Astrocyte (in vitro differentiated cells and primary cell): ENCODE data around the gene KHDC1. TPM values are rescaled to one million over a fixed set of nuclear protein-coding genes. Genes with fewer than 3 reads are reported as not detected.

Experiments used
- DNase-seq: peaks from one replicate; pipeline ENCODE4 v3.0.0-alpha.2; 2010; ENCODE audit warnings: low read depth
- FAIRE-seq: peaks from 2 replicates; lab custom pipeline; 2011; peaks lifted over from hg19 to GRCh38; lab: Jason Lieb, UNC
- H2AFZ ChIP-seq: 2 replicates; pipeline ENCODE4 v1.6.0; 2012; ENCODE audit warnings: low read depth, low read length, inconsistent platforms
- H3K27ac ChIP-seq: 2 replicates; pipeline ENCODE4 v1.5.1; 2011; ENCODE audit warnings: low read depth, low read length, inconsistent platforms
- H3K27me3 ChIP-seq: 2 replicates; pipeline ENCODE4 v1.6.0; 2011; ENCODE audit warnings: low read length, inconsistent platforms; ENCODE audit not compliant: insufficient read depth
- H3K36me3 ChIP-seq: 2 replicates; pipeline ENCODE4 v1.5.1; 2011; ENCODE audit warnings: low read length, inconsistent platforms; ENCODE audit not compliant: insufficient read depth
- H3K4me1 ChIP-seq: 2 replicates; pipeline ENCODE4 v1.5.1; 2011; ENCODE audit warnings: low read length, inconsistent platforms; ENCODE audit not compliant: insufficient read depth
- H3K4me2 ChIP-seq: 2 replicates; pipeline ENCODE4 v1.6.0; 2012; ENCODE audit warnings: low read length, inconsistent platforms
- H3K4me3 ChIP-seq: 2 replicates; pipeline ENCODE4 v1.5.1; 2011; ENCODE audit warnings: low read depth, mild to moderate bottlenecking, low read length, inconsistent platforms; ENCODE audit not compliant: insufficient read depth
- H3K79me2 ChIP-seq: 2 replicates; pipeline ENCODE4 v1.6.0; 2012; ENCODE audit warnings: mild to moderate bottlenecking, low read length, inconsistent platforms; ENCODE audit not compliant: insufficient read depth
- H3K9ac ChIP-seq: 2 replicates; pipeline ENCODE4 v1.6.0; 2012; ENCODE audit warnings: mild to moderate bottlenecking, low read length, inconsistent platforms
- H3K9me3 ChIP-seq: 2 replicates; pipeline ENCODE4 v1.5.1; 2012; ENCODE audit warnings: low read depth, mild to moderate bottlenecking, low read length, inconsistent platforms; ENCODE audit not compliant: insufficient read depth
- H4K20me1 ChIP-seq: 2 replicates; pipeline ENCODE4 v1.6.0; 2012; ENCODE audit warnings: low read length, inconsistent platforms; ENCODE audit not compliant: insufficient read depth
- H3K27ac Mint-ChIP-seq: one replicate; pipeline ENCODE4 v1.8.0; 2021; ENCODE audit warnings: mild to moderate bottlenecking, mixed read lengths; ENCODE audit not compliant: unreplicated experiment
- H3K27me3 Mint-ChIP-seq: one replicate; pipeline ENCODE4 v1.8.0; 2021; ENCODE audit warnings: low read depth, mixed read lengths; ENCODE audit not compliant: unreplicated experiment
- H3K36me3 Mint-ChIP-seq: one replicate; pipeline ENCODE4 v1.8.0; 2021; ENCODE audit warnings: low read depth, mixed read lengths; ENCODE audit not compliant: unreplicated experiment
- H3K4me1 Mint-ChIP-seq: one replicate; pipeline ENCODE4 v1.8.0; 2021; ENCODE audit warnings: low read depth, mixed read lengths; ENCODE audit not compliant: unreplicated experiment
- H3K4me3 Mint-ChIP-seq: one replicate; pipeline ENCODE4 v1.8.0; 2021; ENCODE audit warnings: mild to moderate bottlenecking, moderate library complexity, mixed read lengths; ENCODE audit not compliant: unreplicated experiment
- H3K9me3 Mint-ChIP-seq: one replicate; pipeline ENCODE4 v1.8.0; 2021; ENCODE audit warnings: mild to moderate bottlenecking, mixed read lengths; ENCODE audit not compliant: unreplicated experiment
- EZH2 ChIP-seq: IDR thresholded peaks from 2 replicates; pipeline ENCODE4 v1.6.1; 2012; ENCODE audit warnings: mild to moderate bottlenecking, low read length, inconsistent platforms; ENCODE audit not compliant: insufficient read depth
- total RNA-seq: library from RNA; stranded (reverse); gene quantifications from 2 replicates; pipeline ENCODE4 v1.2.1, GENCODE V29; 2021
- TF ChIP-seq, protein P1 (sequence below): IDR thresholded peaks from 2 replicates; pipeline ENCODE4 v1.5.1; 2011; ENCODE audit warnings: low read depth, mild to moderate bottlenecking, inconsistent platforms, low read length, moderate library complexity; ENCODE audit not compliant: insufficient read depth

KHDC1 gene
- total RNA-seq, 1 donor from 2014 or later, result 2.9 TPM

DNA sequence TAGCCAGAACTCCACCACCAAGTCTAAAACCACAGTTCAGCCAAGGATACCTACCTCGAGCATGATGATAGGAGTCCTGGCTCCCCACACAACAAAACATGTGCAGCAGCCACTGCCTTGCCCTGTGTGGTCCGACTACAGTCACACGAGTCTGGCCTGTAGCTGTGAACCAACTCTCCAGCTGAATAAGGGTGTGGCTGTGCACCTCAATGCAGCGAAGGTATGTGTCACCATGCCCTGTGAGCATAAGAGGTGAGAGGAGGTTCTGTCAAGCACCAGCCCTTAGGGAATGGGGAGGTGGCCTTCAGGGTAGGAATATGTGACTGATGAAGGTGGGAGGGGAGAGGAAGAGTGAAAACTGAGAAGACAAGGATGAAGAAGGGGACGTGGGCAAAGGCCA, 21.0 kb downstream of the KHDC1 start:
- no peak for FAIRE-seq
- Histone ChIP-seq H3K4me2 (no peak overlapping the region), H3K4me1 (no peaks in the 10 kb centered on the region), H3K27ac (no peak overlapping the region), H3K79me2 (no peaks in the 10 kb centered on the region), H2AFZ (no peak overlapping the region), H3K9me3 (no peaks in the 10 kb centered on the region), H3K27me3 (no peaks in the 10 kb centered on the region), H3K36me3 (no peaks in the 10 kb centered on the region), H3K9ac (no peak overlapping the region), H4K20me1 (no peaks in the 10 kb centered on the region), H3K4me3 (no peak overlapping the region)
- Mint-ChIP-seq H3K4me1 (no peaks in the 10 kb centered on the region), H3K4me3 (no peak overlapping the region), H3K27me3 (peaks cover 3% of the 10 kb centered on the region), H3K9me3 (no peaks in the 10 kb centered on the region), H3K27ac (no peak overlapping the region), H3K36me3 (peaks cover 3% of the 10 kb centered on the region)
- DNase-seq, result no peak
- TF ChIP-seq EZH2, result no peak
- TF ChIP-seq, protein P1, sequence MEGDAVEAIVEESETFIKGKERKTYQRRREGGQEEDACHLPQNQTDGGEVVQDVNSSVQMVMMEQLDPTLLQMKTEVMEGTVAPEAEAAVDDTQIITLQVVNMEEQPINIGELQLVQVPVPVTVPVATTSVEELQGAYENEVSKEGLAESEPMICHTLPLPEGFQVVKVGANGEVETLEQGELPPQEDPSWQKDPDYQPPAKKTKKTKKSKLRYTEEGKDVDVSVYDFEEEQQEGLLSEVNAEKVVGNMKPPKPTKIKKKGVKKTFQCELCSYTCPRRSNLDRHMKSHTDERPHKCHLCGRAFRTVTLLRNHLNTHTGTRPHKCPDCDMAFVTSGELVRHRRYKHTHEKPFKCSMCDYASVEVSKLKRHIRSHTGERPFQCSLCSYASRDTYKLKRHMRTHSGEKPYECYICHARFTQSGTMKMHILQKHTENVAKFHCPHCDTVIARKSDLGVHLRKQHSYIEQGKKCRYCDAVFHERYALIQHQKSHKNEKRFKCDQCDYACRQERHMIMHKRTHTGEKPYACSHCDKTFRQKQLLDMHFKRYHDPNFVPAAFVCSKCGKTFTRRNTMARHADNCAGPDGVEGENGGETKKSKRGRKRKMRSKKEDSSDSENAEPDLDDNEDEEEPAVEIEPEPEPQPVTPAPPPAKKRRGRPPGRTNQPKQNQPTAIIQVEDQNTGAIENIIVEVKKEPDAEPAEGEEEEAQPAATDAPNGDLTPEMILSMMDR, result no peak

DNA sequence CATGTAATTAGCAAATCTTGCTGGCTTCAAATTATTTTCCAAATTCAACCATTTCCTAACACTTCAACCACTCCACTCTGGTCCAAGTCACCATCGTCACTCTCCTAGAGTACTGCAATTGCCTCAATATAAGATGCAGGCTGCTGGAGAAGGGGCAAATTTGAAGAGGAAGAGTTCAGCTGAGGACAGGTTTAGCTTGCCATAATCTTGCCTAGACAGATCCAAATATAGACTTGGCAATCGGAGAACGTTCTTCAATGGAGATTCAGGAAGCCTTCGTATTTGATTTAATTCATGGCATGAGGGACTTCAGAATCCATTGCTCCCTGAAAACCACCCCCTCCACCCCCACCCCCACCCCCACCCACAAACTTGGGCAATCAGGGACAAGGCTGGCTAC, 22.3 kb downstream of the KHDC1 start:
- Mint-ChIP-seq H3K27ac (no peak overlapping the region), H3K9me3 (no peaks in the 10 kb centered on the region), H3K4me3 (no peak overlapping the region), H3K4me1 (no peaks in the 10 kb centered on the region), H3K36me3 (peaks cover 3% of the 10 kb centered on the region), H3K27me3 (peaks cover 3% of the 10 kb centered on the region)
- no peaks in the 10 kb centered on the region for H3K9me3 ChIP-seq
- TF ChIP-seq, protein P1, result no peak
- TF ChIP-seq EZH2, result no peak
- no peak overlapping the region for H3K27ac ChIP-seq
- H3K36me3 ChIP-seq, result no peaks in the 10 kb centered on the region
- no peak for DNase-seq
- no peaks in the 10 kb centered on the region for H3K79me2 ChIP-seq
- no peak overlapping the region for H3K4me3 ChIP-seq
- no peak overlapping the region for H3K4me2 ChIP-seq
- H3K27me3 ChIP-seq, result no peaks in the 10 kb centered on the region
- H4K20me1 ChIP-seq, result no peaks in the 10 kb centered on the region
- no peak for FAIRE-seq
- no peaks in the 10 kb centered on the region for H3K4me1 ChIP-seq
- H3K9ac ChIP-seq, result no peak overlapping the region
- no peak overlapping the region for H2AFZ ChIP-seq

DNA sequence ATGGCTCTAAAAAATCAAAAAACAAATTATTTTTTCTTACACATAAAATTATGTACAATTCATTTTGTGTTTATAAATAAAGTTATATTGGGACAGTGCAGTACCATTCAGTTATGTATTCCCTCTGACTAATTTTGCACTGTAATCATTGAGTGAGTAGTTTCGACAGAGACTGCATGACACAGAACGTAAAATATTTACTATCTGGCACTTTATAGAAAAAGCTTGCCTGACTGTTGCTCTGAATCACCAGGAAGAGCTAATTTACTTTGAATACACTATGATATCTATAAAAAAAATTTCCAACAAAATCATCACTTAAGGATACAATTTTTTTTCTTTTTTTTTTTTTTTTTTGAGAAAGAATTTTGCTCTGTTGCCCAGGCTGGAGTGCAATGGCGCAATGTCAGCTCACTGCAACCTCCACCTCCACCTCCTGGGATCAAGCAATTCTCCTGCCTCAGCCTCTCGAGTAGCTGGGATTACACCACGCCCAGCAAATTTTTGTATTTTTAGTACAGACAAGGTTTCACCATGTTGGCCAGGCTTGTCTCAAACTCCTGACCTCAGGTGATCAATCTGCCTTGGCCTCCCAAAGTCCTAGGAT, 26.7 kb downstream of the KHDC1 start:
- no peaks in the 10 kb centered on the region for H3K9me3 ChIP-seq
- H3K27ac ChIP-seq, result no peak overlapping the region
- H3K36me3 Mint-ChIP-seq, result no peaks in the 10 kb centered on the region
- H3K27me3 Mint-ChIP-seq, result no peaks in the 10 kb centered on the region
- no peak overlapping the region for H3K9ac ChIP-seq
- DNase-seq (peak; percentile 82), FAIRE-seq (no peak)
- H3K27me3 ChIP-seq, result no peaks in the 10 kb centered on the region
- H3K27ac Mint-ChIP-seq, result no peak overlapping the region
- no peaks in the 10 kb centered on the region for H3K9me3 Mint-ChIP-seq
- no peak overlapping the region for H3K4me2 ChIP-seq
- no peaks in the 10 kb centered on the region for H3K79me2 ChIP-seq
- H3K4me1 ChIP-seq, result no peaks in the 10 kb centered on the region
- H3K4me3 Mint-ChIP-seq, result no peak overlapping the region
- no peak overlapping the region for H2AFZ ChIP-seq
- no peaks in the 10 kb centered on the region for H3K36me3 ChIP-seq
- TF ChIP-seq, protein P1, result no peak
- no peak for TF ChIP-seq EZH2
- H4K20me1 ChIP-seq, result no peaks in the 10 kb centered on the region
- no peaks in the 10 kb centered on the region for H3K4me1 Mint-ChIP-seq
- H3K4me3 ChIP-seq, result no peak overlapping the region
